K562 (cell line): ENCODE data around the gene ANKH. TPM values are rescaled to one million over a fixed set of nuclear protein-coding genes. Genes with fewer than 3 reads are reported as not detected.

Source experiments
- IRF9 ChIP-seq: fragments of 450-650 bp; IDR thresholded peaks from 2 replicates; pipeline ENCODE4 v1.6.1; 2016; ENCODE audit warnings: missing biosample characterization, missing genetic modification characterization
- TFAM ChIP-seq: fragments of 250-450 bp; sonication (Bioruptor Pico); conservative IDR thresholded peaks from 2 replicates; pipeline ENCODE4 v1.5.0; 2021; ENCODE audit warnings: mild to moderate bottlenecking, moderate library complexity
- TSHZ1 ChIP-seq: fragments of 250-450 bp; sonication (Bioruptor Pico); IDR thresholded peaks from 2 replicates; pipeline ENCODE4 v1.4.0; 2020; ENCODE audit warnings: mild to moderate bottlenecking, moderate library complexity
- polyA plus RNA-seq, 8 experiments: library from polyadenylated mRNA; depleted of rRNA in 4 of 8; stranded (reverse) in 5 of 8; unstranded in 3 of 8; fragments of >200 nt; fragmentation: Nextera tagmentation in 2 of 8; fragmentation: Illumina TruSeq in 1 of 8; extraction: Ambion mirVana in 2 of 8; extraction: Trizol in 1 of 8; gene quantifications; 2 replicates each; pipeline versions ENCODE4 v1.2.1 to v1.2.3, GENCODE V29; 2011 to 2014; ENCODE audit warnings: inconsistent platforms in 1 of 8, missing spikeins in 1 of 8
- total RNA-seq, 7 experiments: library from RNA; depleted of rRNA in 6 of 7; stranded (reverse); fragments of >200 nt in 6 of 7; fragmentation: Illumina TruSeq in 2 of 7; extraction: Trizol in 2 of 7; gene quantifications; 2 replicates each; pipeline versions ENCODE4 v1.2.1 to v1.2.3, GENCODE V29; 2011 to 2021; ENCODE audit warnings: low replicate concordance in 1 of 7
- TF ChIP-seq, protein P1 (sequence below), 2 experiments: fragments of 450-650 bp; IDR thresholded peaks; 2 replicates each; pipeline ENCODE4 v1.6.1; 2018; ENCODE audit warnings: mild to moderate bottlenecking in 2 of 2, low read depth in 1 of 2; ENCODE audit not compliant: partially characterized antibody in 2 of 2

ANKH gene
- total and polyA plus RNA-seq, 9 of the 15 experiments (the other 6 are each of a cell fraction or from before 2014, with no cell fraction given): 0.79 to 12.2 (median 4.5) TPM

DNA sequence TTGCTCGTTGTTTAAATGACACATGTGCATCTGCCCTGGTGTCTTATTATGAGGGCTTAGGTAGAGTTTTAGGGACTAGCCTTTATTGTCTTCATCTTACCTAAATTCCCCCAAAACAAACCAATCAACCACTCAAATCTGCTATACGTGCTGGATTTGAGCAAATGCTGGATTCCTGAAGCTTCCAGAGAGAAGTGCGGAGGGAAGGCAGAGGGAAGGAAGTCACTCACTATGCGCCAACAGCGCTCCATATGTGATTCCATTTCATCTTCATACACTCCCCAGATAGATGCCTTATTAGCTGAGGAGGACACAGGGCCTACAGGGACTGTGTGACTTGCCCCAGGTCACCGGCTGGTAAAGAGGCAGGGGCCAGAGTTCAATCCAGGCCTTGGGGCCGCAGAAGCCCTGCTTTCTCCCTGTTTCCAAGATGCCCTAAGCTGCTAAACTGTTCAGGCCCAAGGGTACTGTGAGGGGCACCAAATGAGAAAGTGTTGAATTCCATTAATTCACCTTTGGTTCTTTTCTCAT lies 143.6 kb downstream of the ANKH start (continued):
- TF ChIP-seq, protein P1, sequence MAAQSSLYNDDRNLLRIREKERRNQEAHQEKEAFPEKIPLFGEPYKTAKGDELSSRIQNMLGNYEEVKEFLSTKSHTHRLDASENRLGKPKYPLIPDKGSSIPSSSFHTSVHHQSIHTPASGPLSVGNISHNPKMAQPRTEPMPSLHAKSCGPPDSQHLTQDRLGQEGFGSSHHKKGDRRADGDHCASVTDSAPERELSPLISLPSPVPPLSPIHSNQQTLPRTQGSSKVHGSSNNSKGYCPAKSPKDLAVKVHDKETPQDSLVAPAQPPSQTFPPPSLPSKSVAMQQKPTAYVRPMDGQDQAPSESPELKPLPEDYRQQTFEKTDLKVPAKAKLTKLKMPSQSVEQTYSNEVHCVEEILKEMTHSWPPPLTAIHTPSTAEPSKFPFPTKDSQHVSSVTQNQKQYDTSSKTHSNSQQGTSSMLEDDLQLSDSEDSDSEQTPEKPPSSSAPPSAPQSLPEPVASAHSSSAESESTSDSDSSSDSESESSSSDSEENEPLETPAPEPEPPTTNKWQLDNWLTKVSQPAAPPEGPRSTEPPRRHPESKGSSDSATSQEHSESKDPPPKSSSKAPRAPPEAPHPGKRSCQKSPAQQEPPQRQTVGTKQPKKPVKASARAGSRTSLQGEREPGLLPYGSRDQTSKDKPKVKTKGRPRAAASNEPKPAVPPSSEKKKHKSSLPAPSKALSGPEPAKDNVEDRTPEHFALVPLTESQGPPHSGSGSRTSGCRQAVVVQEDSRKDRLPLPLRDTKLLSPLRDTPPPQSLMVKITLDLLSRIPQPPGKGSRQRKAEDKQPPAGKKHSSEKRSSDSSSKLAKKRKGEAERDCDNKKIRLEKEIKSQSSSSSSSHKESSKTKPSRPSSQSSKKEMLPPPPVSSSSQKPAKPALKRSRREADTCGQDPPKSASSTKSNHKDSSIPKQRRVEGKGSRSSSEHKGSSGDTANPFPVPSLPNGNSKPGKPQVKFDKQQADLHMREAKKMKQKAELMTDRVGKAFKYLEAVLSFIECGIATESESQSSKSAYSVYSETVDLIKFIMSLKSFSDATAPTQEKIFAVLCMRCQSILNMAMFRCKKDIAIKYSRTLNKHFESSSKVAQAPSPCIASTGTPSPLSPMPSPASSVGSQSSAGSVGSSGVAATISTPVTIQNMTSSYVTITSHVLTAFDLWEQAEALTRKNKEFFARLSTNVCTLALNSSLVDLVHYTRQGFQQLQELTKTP (IDR thresholded peaks at IDR 0.05; ENCODE audit: low read depth in 1 of 2, partially characterized antibody in 2 of 2): no peak
- TF ChIP-seq TSHZ1 (CRISPR knock-in tag): no peak
- no peak for TF ChIP-seq IRF9 (tag)
- no peak for TF ChIP-seq TFAM (CRISPR knock-in tag)
- TF ChIP-seq, all 486 proteins: peak for 0
